ENCODE results near the gene KCNQ5.

GRCh38 chr6:72595812-72596211, 26.1 kb upstream of the KCNQ5 start:
- TF ChIP-seq, protein P1, sequence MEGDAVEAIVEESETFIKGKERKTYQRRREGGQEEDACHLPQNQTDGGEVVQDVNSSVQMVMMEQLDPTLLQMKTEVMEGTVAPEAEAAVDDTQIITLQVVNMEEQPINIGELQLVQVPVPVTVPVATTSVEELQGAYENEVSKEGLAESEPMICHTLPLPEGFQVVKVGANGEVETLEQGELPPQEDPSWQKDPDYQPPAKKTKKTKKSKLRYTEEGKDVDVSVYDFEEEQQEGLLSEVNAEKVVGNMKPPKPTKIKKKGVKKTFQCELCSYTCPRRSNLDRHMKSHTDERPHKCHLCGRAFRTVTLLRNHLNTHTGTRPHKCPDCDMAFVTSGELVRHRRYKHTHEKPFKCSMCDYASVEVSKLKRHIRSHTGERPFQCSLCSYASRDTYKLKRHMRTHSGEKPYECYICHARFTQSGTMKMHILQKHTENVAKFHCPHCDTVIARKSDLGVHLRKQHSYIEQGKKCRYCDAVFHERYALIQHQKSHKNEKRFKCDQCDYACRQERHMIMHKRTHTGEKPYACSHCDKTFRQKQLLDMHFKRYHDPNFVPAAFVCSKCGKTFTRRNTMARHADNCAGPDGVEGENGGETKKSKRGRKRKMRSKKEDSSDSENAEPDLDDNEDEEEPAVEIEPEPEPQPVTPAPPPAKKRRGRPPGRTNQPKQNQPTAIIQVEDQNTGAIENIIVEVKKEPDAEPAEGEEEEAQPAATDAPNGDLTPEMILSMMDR (IDR thresholded peaks at IDR 0.05; ENCODE audit: low read depth, low read length) = no peak
- no peak for TF ChIP-seq EZH2phosphoT487 (IDR thresholded peaks at IDR 0.05; ENCODE audit: low read depth)
